ENCODE results near the gene PLXNA3. TPM values are rescaled to one million over a fixed set of nuclear protein-coding genes. Genes with fewer than 3 reads are reported as not detected.

Gene PLXNA3
- total RNA-seq, 1 donor: 26.8 TPM

- no peak overlapping the region for H3K4me3 ChIP-seq (ENCODE audit: low read depth, low read length)
- DNase-seq (ENCODE audit: low read depth): no peak
- TF ChIP-seq CTCF (IDR thresholded peaks at IDR 0.05; ENCODE audit: insufficient read depth, low read depth, low read length): no peak
Observed at GRCh38 chrX:154446430-154446829, 11.7 kb upstream of the PLXNA3 start.

- no peak for TF ChIP-seq CTCF (IDR thresholded peaks at IDR 0.05; ENCODE audit: insufficient read depth, low read depth, low read length)
- DNase-seq (ENCODE audit: low read depth): no peak
- no peak overlapping the region for H3K4me3 ChIP-seq (ENCODE audit: low read depth, low read length)
Observed at GRCh38 chrX:154448484-154448883, 9.6 kb upstream of the PLXNA3 start.

DNA sequence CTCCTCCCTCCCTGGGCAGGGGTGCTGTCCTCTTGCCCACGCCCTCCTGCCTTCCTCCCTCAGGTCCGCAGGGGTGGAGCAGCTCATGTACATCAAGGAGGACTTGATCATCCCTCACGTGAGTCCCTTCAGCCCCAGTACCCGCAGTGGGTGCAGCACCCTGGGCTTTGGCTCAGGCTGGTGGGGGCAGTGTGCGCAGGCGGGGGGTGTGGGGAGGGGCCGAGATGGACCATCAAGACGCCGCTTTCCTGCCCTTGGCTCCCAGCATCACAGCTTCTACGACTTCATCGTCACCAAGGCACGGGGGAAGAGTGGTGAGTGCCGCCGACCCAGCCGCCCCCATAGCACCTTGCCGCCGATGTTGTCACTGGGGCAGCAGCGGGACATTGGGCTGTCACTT, 8.5 kb upstream of the PLXNA3 start:
- TF ChIP-seq CTCF (IDR thresholded peaks at IDR 0.05; ENCODE audit: insufficient read depth, low read depth, low read length): no peak
- DNase-seq (ENCODE audit: low read depth): no peak
- no peak overlapping the region for H3K4me3 ChIP-seq (ENCODE audit: low read depth, low read length)

GRCh38 chrX:154450312-154450711, 7.8 kb upstream of the PLXNA3 start:
- no peak for DNase-seq (ENCODE audit: low read depth)
- H3K4me3 ChIP-seq (ENCODE audit: low read depth, low read length): no peak overlapping the region
- no peak for TF ChIP-seq CTCF (IDR thresholded peaks at IDR 0.05; ENCODE audit: insufficient read depth, low read depth, low read length)

- no peak for TF ChIP-seq CTCF (IDR thresholded peaks at IDR 0.05; ENCODE audit: insufficient read depth, low read depth, low read length)
- no peak for DNase-seq (ENCODE audit: low read depth)
Observed at GRCh38 chrX:154452823-154453222, 5.3 kb upstream of the PLXNA3 start.

GRCh38 chrX:154457491-154458115, 478 bp upstream of the PLXNA3 start:
- H3K4me3 ChIP-seq (ENCODE audit: low read depth, low read length): peak overlapping the region; percentile 54
- no peak for DNase-seq (ENCODE audit: low read depth)
- TF ChIP-seq CTCF (IDR thresholded peaks at IDR 0.05; ENCODE audit: insufficient read depth, low read depth, low read length): no peak

More at GRCh38 chrX:154452823-154453222, 5.3 kb upstream of the PLXNA3 start:
- no peak overlapping the region for H3K4me3 ChIP-seq (ENCODE audit: low read depth, low read length)

Data from fibroblast of villous mesenchyme (primary cell).